SJCRH30 (cell line): Measurements from ENCODE around the gene FMN1. TPM values are rescaled to one million over a fixed set of nuclear protein-coding genes. Genes with fewer than 3 reads are reported as not detected.

Source experiments
- DNase-seq, 2 experiments: peaks; one replicate each; pipeline ENCODE4 v3.0.0-alpha.2; 2015 to 2020
- H3K27ac ChIP-seq: fragments of 250-450 bp; sonication (Bioruptor Pico); 2 replicates; pipeline ENCODE4 v1.5.1; 2020; ENCODE audit warnings: mild to moderate bottlenecking, moderate library complexity
- H3K27me3 ChIP-seq: fragments of 250-450 bp; sonication (Bioruptor Pico); 2 replicates; pipeline ENCODE4 v1.5.1; 2020; ENCODE audit warnings: mild to moderate bottlenecking, moderate library complexity
- H3K36me3 ChIP-seq: fragments of 250-450 bp; sonication (Bioruptor Pico); 2 replicates; pipeline ENCODE4 v1.5.1; 2020; ENCODE audit warnings: mild to moderate bottlenecking, moderate library complexity
- H3K4me1 ChIP-seq: fragments of 250-450 bp; sonication (Bioruptor Pico); 2 replicates; pipeline ENCODE4 v1.5.1; 2020; ENCODE audit warnings: mild to moderate bottlenecking, moderate library complexity
- H3K4me3 ChIP-seq: fragments of 250-450 bp; sonication (Bioruptor Pico); 2 replicates; pipeline ENCODE4 v1.5.1; 2020; ENCODE audit warnings: mild to moderate bottlenecking, moderate library complexity
- H3K9me3 ChIP-seq: fragments of 250-450 bp; sonication (Bioruptor Pico); replicated peaks from 2 replicates; pipeline ENCODE4 v1.5.1; 2020; ENCODE audit warnings: mild to moderate bottlenecking, moderate library complexity
- total RNA-seq: library from RNA; depleted of rRNA; stranded (reverse); fragments of >200 nt; shearing (Covaris generic); gene quantifications from 2 replicates; pipeline ENCODE4 v1.2.3, GENCODE V29; 2014

Gene FMN1
- total RNA-seq, 1 experiment from 2014 or later = 21.2 TPM

DNA sequence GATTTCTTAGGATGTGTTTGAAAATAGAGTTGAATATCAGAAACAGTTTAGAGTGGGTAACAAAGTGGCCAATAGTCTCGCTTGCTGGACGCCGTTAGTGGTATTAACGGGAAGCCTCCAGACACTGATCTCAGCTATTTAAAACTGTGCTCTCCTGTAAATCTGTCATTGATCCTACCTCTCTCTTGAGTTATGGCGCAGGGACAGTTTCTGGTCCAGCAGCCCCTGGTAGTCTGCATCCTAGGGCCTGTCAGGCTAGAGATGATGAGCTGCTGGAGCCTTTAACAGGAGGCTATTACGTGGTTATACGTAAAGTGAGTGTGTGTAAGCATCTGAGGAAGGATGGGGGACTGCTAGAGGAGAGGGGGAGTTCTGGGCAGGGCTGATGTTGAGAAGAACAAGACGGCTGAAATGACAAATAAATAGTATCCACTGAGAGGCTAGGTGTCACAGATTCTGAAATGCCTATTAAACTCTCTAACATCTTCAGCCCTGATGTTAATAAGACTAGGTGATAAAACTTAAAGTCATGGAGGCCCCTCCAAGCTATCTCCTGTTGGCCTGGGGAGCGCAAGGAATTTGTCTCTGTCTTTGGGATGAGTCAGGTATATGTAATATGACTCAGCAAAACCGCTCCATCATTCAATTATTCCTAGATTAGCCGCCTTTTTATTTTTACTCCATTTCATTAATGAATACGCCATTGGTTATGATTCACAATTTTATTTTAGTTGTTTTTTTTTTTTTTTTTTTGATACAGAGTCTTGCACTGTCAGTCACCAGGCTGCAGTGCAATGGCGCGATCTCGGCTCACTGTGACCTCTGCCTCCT, 321.0 kb downstream of the FMN1 start:
- Histone ChIP-seq H3K4me3 (no peak overlapping the region), H3K4me1 (peaks cover 23% of the 10 kb centered on the region), H3K9me3 (0 out of 2 replicates have a peak, but pooled peaks cover under 1% of the 10 kb centered on the region), H3K27ac (peak overlapping the region; percentile 70), H3K36me3 (peaks cover 21% of the 10 kb centered on the region; the same call in 1 of the 2 replicates), H3K27me3 (no peaks in the 10 kb centered on the region)
- no peak for DNase-seq

DNA sequence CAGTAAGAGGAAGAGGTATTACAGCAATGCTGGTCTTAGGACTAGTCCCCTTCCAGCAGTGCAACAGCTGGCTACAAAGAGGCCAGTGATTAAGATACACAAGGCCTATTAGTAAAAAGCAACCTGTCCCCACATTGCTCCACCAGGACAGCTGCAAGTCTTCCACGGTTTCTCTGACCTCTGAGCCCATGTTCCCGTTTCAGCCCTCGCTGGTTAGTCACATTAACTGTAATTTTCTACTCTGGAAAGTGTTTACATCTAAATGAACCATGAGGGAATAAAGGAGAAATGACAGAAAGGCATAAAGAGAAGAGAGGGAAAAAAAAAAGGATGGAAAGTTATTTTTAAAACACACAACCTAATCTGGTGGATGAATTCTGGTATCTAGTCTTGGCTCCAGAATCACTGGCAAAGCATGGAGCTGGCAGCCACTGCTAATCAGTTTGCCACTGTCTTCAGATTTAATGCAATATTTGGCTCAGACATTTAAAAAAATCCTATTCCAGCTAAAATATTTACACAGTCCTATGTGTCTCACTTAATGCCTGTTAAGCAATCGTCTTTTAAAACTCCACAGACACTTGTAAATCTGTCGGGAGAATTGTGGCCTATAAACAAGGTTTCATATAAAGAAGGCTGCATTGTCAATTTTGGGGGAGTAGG, 321.8 kb downstream of the FMN1 start:
- DNase-seq = peak; percentile 84 to 93
- Histone ChIP-seq H3K9me3 (no peaks in the 10 kb centered on the region), H3K4me1 (peaks cover 23% of the 10 kb centered on the region), H3K27ac (peak overlapping the region; percentile 70), H3K27me3 (no peaks in the 10 kb centered on the region), H3K36me3 (peaks cover 18% of the 10 kb centered on the region; the same call in 1 of the 2 replicates), H3K4me3 (no peak overlapping the region)

GRCh38 chr15:32871883-32872282, 322.6 kb downstream of the FMN1 start:
- H3K27me3 ChIP-seq = no peaks in the 10 kb centered on the region
- no peaks in the 10 kb centered on the region for H3K9me3 ChIP-seq
- peaks cover 17% of the 10 kb centered on the region; the same call in 1 of the 2 replicates for H3K36me3 ChIP-seq
- peaks cover 23% of the 10 kb centered on the region for H3K4me1 ChIP-seq
- H3K4me3 ChIP-seq = no peak overlapping the region
- peak overlapping the region; percentile 70 for H3K27ac ChIP-seq
- no peak for DNase-seq

GRCh38 chr15:32870240-32871033, 324.1 kb downstream of the FMN1 start:
- no peak for DNase-seq
- Histone ChIP-seq H3K9me3 (no peaks in the 10 kb centered on the region), H3K27ac (no peak overlapping the region), H3K27me3 (no peaks in the 10 kb centered on the region), H3K4me3 (no peak overlapping the region), H3K36me3 (peaks cover 7% of the 10 kb centered on the region; the same call in 1 of the 2 replicates), H3K4me1 (peaks cover 23% of the 10 kb centered on the region)

DNA sequence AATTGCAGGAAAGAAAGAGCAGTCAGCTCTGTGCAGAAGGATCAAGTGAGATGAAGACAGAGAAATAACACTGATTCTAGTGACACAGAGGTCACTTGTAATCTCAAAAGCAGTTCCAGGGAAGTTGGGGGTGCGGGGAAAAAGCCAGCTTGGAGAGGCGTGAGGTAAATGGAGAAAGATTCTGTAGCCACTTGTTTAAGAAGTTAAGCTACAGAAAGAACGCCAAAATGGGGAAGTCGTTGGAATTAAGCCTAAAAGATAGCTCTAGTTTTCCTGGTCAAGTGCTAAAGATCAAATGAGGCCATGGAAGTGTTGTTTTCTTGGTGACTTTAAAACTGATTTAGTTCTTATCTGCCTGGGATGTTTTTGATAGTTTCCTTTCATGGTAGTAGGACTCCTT, 324.7 kb downstream of the FMN1 start:
- Histone ChIP-seq H3K36me3 (peaks cover 11% of the 10 kb centered on the region; the same call in 1 of the 2 replicates), H3K27me3 (no peaks in the 10 kb centered on the region), H3K4me1 (peaks cover 23% of the 10 kb centered on the region), H3K4me3 (no peak overlapping the region), H3K9me3 (no peaks in the 10 kb centered on the region), H3K27ac (no peak overlapping the region)
- DNase-seq = no peak

GRCh38 chr15:32867313-32867626, 327.2 kb downstream of the FMN1 start:
- Histone ChIP-seq H3K27me3 (no peaks in the 10 kb centered on the region), H3K36me3 (peaks cover 10% of the 10 kb centered on the region), H3K27ac (no peak overlapping the region), H3K9me3 (no peaks in the 10 kb centered on the region), H3K4me3 (no peak overlapping the region), H3K4me1 (peaks cover 20% of the 10 kb centered on the region)
- no peak for DNase-seq

DNA sequence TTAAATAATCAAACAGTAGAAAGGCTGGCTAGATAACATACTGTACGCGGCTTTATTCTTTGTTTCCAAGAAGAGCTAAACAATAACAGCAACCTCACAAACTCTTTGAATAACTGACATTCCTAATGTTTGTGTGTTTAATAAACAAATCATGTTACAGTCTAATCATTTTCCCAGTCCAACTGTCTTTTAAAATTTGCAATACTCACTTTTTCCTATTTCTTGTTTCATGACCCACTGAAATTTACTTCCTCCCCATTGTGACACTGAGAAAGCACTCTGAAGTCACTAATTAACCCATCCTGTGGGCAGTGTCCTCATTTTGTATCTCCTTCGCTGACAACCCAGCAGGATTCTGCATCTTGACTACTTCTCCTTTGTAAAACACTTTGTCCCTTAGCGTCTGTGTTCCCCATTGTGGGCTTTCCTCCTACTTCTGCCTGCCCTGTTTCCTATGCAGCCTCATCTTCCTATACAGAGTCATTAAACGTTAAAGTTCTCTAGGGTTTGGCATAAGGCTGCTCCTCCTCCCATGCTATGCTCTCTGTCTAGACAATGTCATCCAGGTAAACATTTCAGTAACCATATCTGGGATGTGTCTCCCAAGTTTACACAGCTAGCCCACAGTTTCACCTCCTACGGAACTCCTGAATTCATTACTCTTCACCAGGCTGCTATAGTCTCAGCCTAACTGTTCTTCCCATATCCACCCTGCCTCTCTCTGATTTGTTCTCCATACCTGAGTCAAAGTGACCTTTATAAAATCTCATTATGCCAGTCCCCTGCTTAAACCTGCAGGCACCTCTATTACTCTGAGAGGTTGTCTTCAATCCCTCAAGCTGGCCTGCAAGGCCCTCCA, 327.8 kb downstream of the FMN1 start:
- DNase-seq = no peak
- no peaks in the 10 kb centered on the region for H3K27me3 ChIP-seq
- peaks cover 10% of the 10 kb centered on the region for H3K36me3 ChIP-seq
- no peak overlapping the region for H3K27ac ChIP-seq
- peaks cover 15% of the 10 kb centered on the region for H3K4me1 ChIP-seq
- H3K4me3 ChIP-seq = no peak overlapping the region
- no peaks in the 10 kb centered on the region for H3K9me3 ChIP-seq

GRCh38 chr15:32864841-32865240, 329.7 kb downstream of the FMN1 start:
- no peaks in the 10 kb centered on the region for H3K9me3 ChIP-seq
- peaks cover 19% of the 10 kb centered on the region for H3K4me1 ChIP-seq
- H3K27ac ChIP-seq = no peak overlapping the region
- H3K36me3 ChIP-seq = peaks cover 10% of the 10 kb centered on the region
- no peak for DNase-seq
- H3K27me3 ChIP-seq = no peaks in the 10 kb centered on the region
- no peak overlapping the region for H3K4me3 ChIP-seq

- Histone ChIP-seq H3K36me3 (peaks cover 9% of the 10 kb centered on the region), H3K4me3 (no peak overlapping the region), H3K4me1 (peaks cover 19% of the 10 kb centered on the region), H3K27me3 (no peaks in the 10 kb centered on the region), H3K27ac (no peak overlapping the region), H3K9me3 (no peaks in the 10 kb centered on the region)
- DNase-seq = no peak
Measured at GRCh38 chr15:32864051-32864450, 330.5 kb downstream of the FMN1 start.

GRCh38 chr15:32861761-32862160, 332.8 kb downstream of the FMN1 start:
- no peaks in the 10 kb centered on the region for H3K9me3 ChIP-seq
- DNase-seq = peak; percentile 88 to 91
- peaks cover 9% of the 10 kb centered on the region for H3K36me3 ChIP-seq
- H3K4me3 ChIP-seq = peak overlapping the region; percentile 43
- H3K27ac ChIP-seq = peak overlapping the region; percentile 82
- peaks cover 27% of the 10 kb centered on the region for H3K4me1 ChIP-seq
- H3K27me3 ChIP-seq = no peaks in the 10 kb centered on the region

- peak overlapping the region; percentile 43 for H3K4me3 ChIP-seq
- peak in 1 of 2 experiments; percentile 15 for DNase-seq
- H3K4me1 ChIP-seq = peaks cover 33% of the 10 kb centered on the region
- H3K36me3 ChIP-seq = peaks cover 9% of the 10 kb centered on the region
- H3K27ac ChIP-seq = peak overlapping the region; percentile 82
- H3K27me3 ChIP-seq = no peaks in the 10 kb centered on the region
- H3K9me3 ChIP-seq = no peaks in the 10 kb centered on the region
Measured at GRCh38 chr15:32861174-32861573, 333.3 kb downstream of the FMN1 start.

DNA sequence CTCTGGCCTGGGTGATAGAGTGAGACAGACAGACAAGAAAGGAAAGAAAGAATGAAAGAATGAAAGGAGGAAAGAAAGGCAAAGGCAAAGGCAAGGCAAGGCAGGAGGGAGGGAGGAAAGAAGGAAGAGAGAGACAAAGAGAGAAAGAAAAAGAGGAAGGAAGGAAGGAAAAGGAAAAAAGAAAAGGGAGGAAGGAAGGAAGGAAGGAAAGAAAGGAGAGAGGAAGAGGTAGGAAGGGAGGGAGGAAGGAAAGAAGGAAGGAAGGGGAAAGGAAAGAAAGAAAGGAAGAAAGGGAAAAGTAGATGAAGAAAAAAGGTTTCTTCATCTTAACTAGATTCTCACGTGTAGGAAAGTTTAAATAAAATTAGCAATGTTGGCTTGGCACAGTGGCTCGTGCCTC, 334.5 kb downstream of the FMN1 start:
- H3K27me3 ChIP-seq = no peaks in the 10 kb centered on the region
- no peaks in the 10 kb centered on the region for H3K9me3 ChIP-seq
- DNase-seq = no peak
- H3K27ac ChIP-seq = no peak overlapping the region
- H3K4me3 ChIP-seq = no peak overlapping the region
- H3K36me3 ChIP-seq = peaks cover 7% of the 10 kb centered on the region
- peaks cover 43% of the 10 kb centered on the region for H3K4me1 ChIP-seq

GRCh38 chr15:32859251-32859650, 335.3 kb downstream of the FMN1 start:
- peaks cover 43% of the 10 kb centered on the region for H3K4me1 ChIP-seq
- H3K4me3 ChIP-seq = no peak overlapping the region
- no peaks in the 10 kb centered on the region for H3K27me3 ChIP-seq
- H3K9me3 ChIP-seq = no peaks in the 10 kb centered on the region
- DNase-seq = no peak
- H3K36me3 ChIP-seq = 0 out of 2 replicates have a peak, but pooled peaks cover 8% of the 10 kb centered on the region
- no peak overlapping the region for H3K27ac ChIP-seq

GRCh38 chr15:32857732-32858131, 336.8 kb downstream of the FMN1 start:
- Histone ChIP-seq H3K4me1 (peaks cover 39% of the 10 kb centered on the region), H3K36me3 (0 out of 2 replicates have a peak, but pooled peaks cover 6% of the 10 kb centered on the region), H3K4me3 (no peak overlapping the region), H3K27me3 (no peaks in the 10 kb centered on the region), H3K9me3 (no peaks in the 10 kb centered on the region), H3K27ac (no peak overlapping the region)
- no peak for DNase-seq
